GM19328 (cell line): ENCODE data around the gene DMAC1.
A peak's percentile ranks its signal among the peaks of the same experiment; 100 is the strongest.

Source experiments
- ATAC-seq: cut with Tn5 transposase; IDR thresholded peaks from one replicate; pipeline ENCODE4 v1.9.1; 2021; ENCODE audit warnings: mild to moderate bottlenecking, moderate library complexity; ENCODE audit not compliant: unreplicated experiment

The DMAC1 gene, protein sequence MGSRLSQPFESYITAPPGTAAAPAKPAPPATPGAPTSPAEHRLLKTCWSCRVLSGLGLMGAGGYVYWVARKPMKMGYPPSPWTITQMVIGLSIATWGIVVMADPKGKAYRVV

DNA sequence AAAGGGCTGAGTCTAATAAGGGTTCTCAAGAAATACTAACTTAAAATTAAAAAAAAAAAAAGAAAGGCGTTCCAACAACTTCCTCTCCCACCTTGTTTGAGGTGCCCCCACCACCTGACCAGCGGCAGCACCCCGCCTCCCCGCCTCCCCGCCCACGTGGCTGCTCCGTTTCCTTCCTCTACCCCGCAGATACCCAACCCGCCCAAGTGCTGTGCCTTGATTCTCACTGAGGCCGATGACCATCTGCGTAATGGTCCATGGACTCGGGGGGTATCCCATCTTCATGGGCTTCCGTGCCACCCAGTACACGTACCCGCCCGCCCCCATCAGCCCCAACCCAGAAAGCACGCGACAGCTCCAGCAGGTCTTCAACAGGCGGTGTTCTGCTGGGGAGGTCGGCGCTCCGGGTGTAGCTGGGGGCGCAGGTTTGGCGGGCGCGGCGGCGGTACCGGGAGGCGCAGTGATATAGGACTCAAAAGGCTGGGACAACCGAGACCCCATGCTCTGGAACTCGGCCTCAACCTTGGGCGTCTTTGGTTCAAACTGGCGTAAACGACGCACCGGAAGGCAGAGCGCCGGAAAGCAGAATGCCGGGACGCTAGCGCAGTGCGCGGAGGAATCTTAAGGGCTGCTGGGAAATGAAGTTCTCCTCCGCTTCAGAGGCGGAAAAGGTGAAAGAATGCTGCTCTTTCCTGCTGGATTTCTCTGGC, at the start of gene DMAC1:
Gene DMAC1 (minus strand): TSS at position 545 of the 710 bp plus-strand sequence. CDS start 44 bp downstream, at position 501.
- ATAC-seq: peak; percentile 86

DNA sequence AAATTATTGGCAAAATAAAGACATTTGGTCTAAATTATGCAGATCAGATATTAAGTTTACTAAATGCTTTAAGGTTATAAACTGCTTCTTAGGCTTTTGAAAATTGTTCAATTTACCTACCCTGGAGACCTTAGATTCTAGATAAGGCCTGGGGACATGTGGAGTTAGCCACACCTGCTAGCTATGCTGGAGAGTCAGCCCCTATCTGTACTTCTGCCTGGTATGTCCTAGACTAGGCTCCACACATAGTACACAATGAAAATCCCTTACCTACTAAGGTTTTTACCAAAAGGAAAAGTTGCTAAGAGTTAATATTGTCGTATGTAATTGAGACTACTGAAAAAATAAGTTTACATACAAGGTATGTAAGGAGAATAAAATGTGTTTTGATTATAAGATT, 49.8 kb upstream of the DMAC1 start:
- no peak for ATAC-seq

DNA sequence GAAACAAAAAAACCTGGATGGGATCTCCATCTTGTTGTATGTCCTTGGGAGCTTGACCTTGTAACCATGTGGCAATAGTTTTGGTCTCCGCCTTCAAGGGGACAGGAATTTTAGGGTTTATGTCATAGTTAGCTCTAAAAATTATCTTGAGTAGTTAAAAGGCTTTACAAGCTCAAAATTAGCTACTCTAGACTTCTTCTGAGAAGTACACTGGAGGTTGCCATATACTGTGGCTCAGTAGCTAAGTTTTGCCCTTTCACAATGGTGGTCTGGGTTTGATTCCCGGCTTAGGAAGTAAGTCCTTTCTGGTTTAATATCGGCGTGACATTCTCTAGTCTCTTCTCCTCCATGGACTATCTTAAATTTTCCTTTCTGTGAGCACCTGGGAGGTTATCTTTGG, 48.9 kb upstream of the DMAC1 start:
- no peak for ATAC-seq

DNA sequence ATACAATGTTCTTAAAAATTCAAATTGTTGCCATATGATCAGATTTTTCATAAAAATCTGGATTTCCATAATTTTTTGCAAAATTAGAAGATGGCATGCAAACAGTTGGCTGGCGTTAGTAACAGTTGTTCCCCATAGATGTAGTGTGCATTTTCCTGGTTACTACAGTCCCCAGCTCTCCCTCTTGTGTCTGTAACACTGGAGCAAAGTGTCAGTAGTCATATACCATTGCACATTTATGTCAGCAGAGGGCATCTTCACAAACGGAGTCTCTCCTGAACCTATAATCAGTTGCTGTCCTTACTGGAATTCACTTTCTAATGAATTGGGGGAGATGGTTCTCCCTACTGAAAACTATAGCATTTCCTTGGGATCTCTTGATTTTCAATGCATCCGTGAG, 44.7 kb upstream of the DMAC1 start:
- no peak for ATAC-seq

DNA sequence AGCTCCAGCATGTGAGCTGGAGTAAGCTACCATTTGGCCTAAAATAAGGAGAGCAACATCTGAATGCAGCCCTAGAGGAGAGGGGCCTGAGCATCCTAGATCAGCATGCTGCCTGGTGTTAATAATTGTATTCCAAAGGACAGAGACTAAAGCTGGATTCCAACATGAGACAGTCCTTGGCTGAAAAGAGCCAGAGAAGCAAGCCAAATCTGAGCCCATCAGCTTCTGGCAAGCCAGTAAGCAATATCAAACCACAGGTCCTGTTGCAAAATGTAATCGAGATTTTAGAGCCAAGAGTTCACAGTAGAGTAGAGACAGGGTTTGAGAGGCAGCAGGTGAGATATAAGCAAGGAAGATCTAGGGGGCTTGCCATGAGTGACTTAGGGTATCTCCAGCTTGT, 42.3 kb upstream of the DMAC1 start:
- ATAC-seq: no peak

DNA sequence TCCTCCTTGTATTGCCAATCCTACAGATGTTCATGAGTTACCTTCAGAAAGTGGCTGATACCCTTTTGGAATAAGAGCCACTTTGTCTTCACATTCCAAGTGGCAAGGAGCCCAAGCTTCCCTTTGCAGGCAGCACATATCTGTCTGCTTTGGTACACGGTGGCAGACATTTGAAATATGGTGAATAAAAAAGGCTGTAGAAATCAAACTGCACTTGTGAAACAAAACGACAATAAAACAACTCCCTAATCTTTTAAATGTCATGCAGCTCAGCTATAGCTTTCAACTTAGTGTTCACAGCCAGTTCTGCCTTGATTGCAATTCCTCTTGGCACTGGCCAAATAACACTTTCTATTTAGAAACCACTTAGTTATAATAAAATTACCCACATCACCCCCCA, 35.0 kb upstream of the DMAC1 start:
- no peak for ATAC-seq

DNA sequence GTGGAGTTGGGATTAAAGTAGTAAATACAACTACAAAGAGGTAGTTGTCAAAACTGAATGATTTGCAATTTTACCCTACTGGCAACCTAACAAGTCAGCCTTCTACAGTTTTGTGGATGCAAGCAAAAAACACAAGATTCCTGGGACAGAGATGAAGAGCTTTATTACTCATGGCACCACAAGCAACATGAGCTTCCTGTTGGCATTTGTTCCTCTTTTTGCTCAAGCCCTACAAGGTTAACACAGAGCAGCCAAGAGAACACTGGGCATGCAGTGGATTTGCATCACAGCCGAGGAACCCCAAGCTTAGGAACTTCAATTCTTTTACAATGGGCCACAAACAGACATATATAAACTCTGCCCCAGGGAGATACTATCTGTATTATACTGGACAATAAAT, 28.8 kb upstream of the DMAC1 start:
- no peak for ATAC-seq

DNA sequence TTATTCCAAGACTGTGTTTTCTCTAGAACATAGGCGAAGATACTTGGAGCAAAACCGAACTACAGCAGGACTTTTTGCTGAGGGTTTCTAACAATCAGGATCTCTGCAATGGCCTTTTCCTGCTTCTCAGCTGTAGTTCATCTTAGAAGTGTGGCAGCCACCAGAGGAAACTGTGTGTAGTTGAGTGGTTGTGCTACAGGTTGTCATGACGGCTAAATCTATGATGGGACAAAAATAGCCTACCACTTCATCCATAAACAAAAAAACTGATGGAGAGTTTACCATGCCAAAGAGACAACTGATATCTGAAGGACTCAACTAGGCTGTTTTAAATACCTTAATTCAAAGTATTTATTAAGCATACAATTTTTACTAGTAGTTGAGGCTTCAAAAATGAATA, 28.2 kb upstream of the DMAC1 start:
- ATAC-seq: no peak

DNA sequence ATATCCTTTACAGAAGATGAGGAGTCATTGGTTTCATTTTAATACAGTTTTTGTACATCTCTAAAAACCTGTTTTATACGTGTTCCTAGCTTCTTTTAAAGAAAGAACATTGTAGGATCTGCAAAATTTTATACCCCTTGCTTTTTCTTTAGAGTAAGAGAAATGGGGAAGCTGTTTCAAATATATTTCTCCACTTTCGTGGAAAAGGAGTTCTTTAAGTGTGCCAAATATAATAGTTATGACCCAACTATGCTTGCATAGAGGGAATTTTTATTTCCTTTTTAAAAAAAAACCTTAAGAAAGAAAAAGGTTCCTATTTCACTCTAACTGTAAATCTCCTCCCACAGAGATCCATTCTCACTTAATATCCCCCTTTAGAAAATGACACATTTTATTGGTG, 27.5 kb upstream of the DMAC1 start:
- ATAC-seq: no peak

DNA sequence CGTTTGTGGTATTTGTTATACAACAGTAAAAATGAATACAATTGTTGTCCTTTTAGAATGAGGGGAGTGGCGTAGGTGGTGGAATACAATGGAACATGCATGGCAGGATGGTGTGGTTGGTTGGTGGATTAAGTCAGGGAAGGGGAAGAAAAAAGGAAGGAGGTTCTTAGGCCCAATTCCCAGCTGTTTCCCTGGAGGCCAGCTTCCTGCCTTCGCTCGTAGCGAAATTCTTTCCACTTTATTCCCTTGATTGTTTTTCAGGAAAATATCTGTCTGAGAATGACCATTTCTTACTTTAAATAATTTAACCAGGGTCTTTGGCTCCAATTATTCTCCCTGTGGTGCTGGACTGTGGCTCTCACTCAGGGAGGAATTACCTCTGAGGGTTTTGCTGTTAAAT, 24.1 kb upstream of the DMAC1 start:
- no peak for ATAC-seq

DNA sequence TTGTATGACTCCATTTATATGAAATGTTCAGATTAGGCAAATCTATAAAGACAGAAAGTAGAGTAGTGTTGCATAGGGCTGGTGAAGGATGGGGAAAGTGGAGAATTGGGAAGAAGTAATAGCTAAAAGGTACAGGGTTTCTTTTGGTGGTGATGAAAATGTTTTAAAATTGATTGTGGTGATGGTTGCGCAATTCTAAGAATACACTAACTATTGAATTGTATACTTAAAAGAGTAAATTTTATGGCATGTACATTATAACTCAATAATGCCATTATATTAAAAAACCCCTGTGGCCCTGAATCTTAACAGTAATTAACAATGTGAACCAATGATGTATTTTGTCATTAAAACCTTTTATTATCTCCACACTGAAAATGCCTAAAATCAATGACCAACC, 20.4 kb upstream of the DMAC1 start:
- no peak for ATAC-seq

DNA sequence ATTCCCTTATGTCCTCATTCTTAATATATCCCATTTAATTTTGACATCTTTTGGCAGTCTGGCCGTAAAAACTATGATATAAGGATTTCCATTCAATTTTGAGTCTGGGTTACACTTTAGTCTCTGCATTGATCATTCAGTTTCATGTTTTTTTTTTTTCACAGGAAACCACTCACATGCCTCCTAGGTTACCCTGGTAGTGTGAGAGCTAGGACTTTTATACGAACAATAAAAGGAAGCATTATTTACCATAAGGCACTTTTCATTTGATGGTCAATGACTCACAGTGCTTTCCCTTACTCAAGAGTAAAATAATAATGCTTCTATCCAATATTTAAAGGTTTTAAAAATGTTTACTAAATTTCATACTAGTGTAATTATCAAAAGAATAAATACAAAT, 16.4 kb upstream of the DMAC1 start:
- ATAC-seq: no peak

DNA sequence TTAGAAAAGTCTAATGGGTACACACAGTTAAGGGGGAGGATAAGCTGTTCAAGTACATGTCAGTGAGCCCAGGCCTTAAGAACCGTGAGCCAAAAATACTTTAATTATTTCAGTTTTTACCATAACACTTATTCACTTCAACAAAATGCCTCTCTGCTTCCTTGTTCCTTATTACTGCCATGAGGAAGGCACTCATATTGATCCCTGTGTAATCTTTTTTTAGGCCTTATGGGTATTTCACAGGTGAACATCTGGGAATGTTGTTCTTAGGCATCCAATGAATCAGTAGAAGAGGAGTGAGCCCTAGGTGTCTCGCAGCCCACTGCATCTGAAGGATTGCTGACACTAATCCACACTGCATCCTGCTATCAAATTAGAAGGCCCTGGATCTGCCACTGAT, 13.5 kb upstream of the DMAC1 start:
- ATAC-seq: no peak

DNA sequence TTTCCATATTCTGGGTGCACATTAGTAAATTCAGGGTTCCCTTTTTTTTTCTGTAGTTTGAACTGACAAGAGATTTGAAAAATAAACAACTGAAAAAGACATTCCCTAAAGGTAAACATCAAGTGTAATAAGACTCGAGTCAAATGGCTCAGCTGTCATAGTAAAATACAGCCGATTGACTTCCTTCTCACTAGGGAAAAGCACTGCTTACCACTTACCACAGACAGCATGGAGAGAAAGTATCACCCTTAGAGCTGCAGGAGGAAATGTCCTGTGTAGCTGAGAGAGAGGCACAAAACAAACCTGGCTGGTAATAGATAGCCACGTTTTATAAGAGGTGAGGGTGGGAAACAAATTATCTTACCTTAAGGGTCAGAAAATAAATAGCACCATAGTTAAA, 12.1 kb upstream of the DMAC1 start:
- no peak for ATAC-seq

DNA sequence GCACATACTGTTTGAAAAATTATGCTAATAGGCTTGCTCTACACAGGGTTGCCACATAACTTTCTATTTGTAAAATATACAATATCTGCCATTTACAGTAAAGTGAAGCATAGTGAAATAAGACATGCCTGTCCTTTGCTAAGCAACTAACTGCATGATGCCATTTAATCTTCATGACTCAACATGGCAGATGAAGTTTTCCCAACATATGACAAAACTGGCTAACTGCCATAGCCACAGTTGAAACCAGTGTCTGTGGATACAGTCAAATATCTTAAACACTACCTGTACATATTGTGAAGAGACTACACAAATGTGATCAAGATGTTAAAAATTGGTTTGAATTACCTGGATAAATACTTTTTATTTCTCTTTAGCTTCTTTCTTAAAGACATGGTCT, 3.1 kb upstream of the DMAC1 start:
- ATAC-seq: no peak

DNA sequence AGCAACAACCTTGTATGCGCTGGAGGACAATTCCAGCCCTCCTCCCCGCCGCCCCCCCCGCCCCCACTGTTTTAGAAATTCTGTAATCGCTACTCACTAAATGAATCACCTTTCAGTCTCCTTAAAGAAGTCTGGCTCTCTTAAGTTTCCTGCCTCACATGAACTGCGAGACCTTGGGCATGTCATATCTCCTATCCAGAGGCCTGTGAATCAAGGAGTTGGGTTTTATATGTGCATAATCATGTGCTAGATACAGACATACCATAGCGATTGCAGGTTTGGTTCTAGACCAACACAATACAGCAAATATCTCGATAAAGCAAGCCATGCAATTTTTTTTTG, 337 bp upstream of the DMAC1 start:
- no peak for ATAC-seq

DNA sequence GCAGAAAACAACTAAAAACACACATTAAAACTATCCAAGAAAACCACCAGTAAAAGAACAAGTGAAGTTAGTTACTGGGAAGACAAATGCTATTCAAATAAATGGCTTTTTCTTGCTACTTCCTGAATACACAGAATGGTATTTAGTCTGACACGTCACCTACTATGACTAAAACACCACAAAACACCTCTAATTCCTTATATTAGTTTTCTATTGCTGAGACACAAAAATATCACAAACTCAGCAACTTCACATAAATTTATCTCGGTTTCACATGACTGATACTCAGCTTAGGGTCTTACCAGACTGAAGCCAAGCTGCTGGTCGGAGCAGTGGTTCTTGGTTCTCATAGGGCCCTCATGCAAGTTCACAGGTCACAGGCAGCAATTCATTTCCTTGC, 5.4 kb downstream of the DMAC1 start:
- ATAC-seq: no peak

DNA sequence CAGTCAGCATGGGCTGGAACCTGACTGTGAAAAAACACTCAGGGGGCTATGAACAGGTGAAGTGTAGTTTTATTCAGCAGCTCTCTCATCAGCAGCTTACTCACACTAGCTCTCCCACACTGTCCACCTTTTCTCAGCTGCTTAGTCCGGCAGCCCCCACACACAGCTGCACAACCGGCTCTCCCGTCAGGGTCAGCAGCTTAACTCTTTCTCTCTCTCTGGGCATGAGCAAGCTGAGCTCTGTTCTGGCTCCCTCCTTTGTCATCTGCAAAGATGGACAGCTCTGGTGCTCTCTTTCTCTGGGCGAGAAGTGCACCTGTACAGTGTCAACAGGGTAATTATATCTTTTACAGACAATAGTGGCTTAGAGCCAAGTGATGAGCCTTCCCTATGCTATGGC, 8.2 kb downstream of the DMAC1 start:
- no peak for ATAC-seq

DNA sequence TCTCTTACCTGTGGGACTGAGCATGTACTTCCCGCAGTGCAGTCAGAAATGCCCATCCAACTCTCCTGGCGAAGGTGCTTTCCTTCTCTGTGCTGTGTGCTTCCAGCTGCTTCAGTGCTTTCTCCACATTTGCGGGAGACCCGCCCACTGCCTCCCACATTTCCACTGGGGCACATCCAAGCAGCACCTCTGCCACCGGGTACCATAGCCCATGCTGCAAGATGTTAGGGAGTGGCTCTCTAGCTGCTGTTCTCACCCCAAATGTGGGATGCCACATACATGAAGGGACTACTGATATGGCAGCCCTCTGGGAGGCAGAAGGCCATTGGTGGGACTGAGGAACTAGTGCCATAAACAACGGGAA, 8.8 kb downstream of the DMAC1 start:
- no peak for ATAC-seq

DNA sequence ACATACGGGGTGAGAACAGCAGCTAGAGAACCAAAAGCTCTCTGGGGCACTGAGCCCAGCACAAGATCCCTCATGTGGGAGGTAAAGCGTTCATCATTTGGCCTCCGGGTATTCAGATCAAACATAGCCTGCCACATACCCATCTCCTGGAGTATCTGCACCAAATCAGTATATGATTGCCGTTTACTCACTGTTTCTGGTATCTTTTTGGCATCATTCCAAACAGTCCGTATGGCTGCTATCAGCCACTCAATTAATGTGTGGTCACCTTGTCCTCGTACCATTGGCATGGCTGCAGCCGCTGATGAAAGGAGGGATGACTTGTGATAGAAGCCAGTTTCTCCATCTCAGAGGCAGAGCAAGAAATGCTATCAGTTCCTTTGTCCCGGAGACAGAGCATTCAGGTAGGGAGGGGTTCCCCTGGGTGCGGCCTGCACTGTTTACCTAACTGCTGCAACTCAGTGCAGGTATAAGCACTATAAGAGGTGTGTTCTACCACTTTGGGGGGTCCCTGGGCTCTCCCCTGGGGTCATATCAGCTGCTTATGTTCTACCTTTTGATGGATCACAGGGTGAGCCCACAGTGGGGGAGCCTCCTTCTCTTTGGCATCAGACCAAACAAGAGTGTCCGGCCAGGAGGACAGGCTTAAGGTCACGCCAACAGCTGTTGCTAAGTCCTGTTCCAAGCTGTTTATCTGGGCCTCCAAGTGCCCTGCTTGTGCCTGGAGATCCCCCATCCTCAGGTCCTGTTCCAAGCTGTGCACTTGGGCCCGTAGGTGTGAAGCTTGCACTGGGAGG, 9.4 kb downstream of the DMAC1 start:
- ATAC-seq: no peak

DNA sequence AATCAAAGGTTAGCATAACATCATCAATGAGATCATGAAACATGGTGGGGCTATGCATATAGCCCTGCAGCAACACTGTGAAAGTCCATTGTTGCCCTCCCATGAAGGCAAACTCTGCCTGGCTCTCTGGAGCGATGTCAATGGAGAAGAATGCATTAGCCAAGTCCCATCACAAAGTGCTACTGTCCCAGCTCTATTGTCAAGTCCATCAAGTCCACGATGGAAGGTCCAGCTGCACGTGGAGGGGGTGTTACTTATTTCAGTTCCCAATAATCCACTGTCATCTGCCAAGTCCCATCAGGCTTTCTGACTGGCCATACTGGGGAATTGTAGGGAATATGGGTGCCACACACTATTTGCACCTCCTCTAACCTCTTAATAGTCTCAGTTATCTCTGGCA, 10.8 kb downstream of the DMAC1 start:
- no peak for ATAC-seq

DNA sequence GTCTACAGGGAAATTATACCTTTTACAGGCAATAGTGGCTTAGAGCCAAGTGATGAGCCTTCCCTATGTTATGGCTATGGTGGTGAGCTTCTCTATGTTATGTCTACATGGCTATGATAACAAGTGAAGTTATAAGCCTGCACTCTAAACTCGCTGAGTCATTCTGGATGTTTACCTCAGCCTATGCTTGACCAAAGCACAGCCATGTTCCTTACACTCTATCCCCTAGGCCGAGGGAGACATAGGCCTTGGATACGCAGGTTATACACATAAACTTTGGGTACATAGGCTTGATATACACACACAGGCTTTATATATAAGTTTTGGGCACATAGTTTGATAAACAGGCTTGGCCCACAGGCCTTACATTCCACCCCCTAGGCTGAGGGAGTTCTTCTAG, 13.8 kb downstream of the DMAC1 start:
- ATAC-seq: no peak

DNA sequence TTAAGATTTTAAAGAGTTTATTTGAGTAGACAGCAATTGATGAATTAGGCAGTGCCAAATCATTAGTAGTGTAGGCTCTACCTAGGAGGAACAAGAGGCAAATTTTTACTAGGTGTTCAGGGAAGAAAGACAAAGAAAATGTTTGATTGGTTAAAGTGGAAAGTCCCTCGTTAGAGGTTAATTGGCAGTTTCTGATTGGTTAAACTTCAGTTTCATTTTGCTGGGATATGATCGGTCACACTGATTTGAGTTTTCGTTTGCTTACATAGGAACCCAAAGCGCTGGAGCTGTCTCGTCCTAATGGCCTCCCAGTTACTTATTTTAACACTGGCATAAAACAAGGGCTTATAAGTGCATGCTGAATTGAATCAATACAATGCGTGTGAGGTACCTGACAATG, 15.1 kb downstream of the DMAC1 start:
- no peak for ATAC-seq
